Stimulated activated CD4-positive, alpha-beta T cell treated with anti-CD3 and anti-CD28 coated beads, Interleukin-1b, Interleukin-23, amount 100 ng/mL, for 48 hours (primary cell): ENCODE data around the gene NLRP12.
"Not testable (repeated sequence)": the region's sequence is repeated elsewhere in the genome, so short reads cannot be mapped to it uniquely, and the experiment has no call there.

Experiments used
- DNase-seq: peaks from one replicate; pipeline ENCODE4 v3.0.0-alpha.2; 2020

The NLRP12 gene

GRCh38 chr19:53824134-53824611, at the start of gene NLRP12:
TSS of gene NLRP12 (minus strand) at chr19:53824314. CDS start at chr19:53824174, 140 bp downstream.
- no peak for DNase-seq

- DNase-seq: no peak
Observed at GRCh38 chr19:53872762-53873161, 48.6 kb upstream of the NLRP12 start.

- no peak for DNase-seq
Observed at GRCh38 chr19:53871454-53871853, 47.3 kb upstream of the NLRP12 start.

GRCh38 chr19:53870485-53870844, 46.4 kb upstream of the NLRP12 start:
- no peak for DNase-seq

GRCh38 chr19:53869805-53870484, 45.8 kb upstream of the NLRP12 start:
- DNase-seq: not testable (repeated sequence)

GRCh38 chr19:53868892-53869804, 45.0 kb upstream of the NLRP12 start:
- peak; percentile 83 for DNase-seq

GRCh38 chr19:53868091-53868891, 44.2 kb upstream of the NLRP12 start:
- DNase-seq: peak; percentile 32

- DNase-seq: peak; percentile 98
Observed at GRCh38 chr19:53867225-53868090, 43.3 kb upstream of the NLRP12 start, which contains the start of gene MYADM. TSS of gene MYADM (plus strand) at chr19:53867883. CDS start at chr19:53873530, 5,647 bp downstream.

- no peak for DNase-seq
Observed at GRCh38 chr19:53866865-53867224, 42.7 kb upstream of the NLRP12 start.

GRCh38 chr19:53865918-53866864, 42.1 kb upstream of the NLRP12 start:
- DNase-seq: peak; percentile 53

GRCh38 chr19:53865523-53865917, 41.4 kb upstream of the NLRP12 start:
- no peak for DNase-seq

GRCh38 chr19:53864308-53864836, 40.3 kb upstream of the NLRP12 start:
- DNase-seq: no peak

- no peak for DNase-seq
Observed at GRCh38 chr19:53853707-53854106, 29.6 kb upstream of the NLRP12 start.

GRCh38 chr19:53849237-53849676, 25.1 kb upstream of the NLRP12 start:
- DNase-seq: no peak

GRCh38 chr19:53847555-53847954, 23.4 kb upstream of the NLRP12 start:
- no peak for DNase-seq

GRCh38 chr19:53844849-53845246, 20.7 kb upstream of the NLRP12 start:
- no peak for DNase-seq

- DNase-seq: not testable (repeated sequence)
Observed at GRCh38 chr19:53840914-53841313, 16.8 kb upstream of the NLRP12 start.

- DNase-seq: not testable (repeated sequence)
Observed at GRCh38 chr19:53840241-53840640, 16.1 kb upstream of the NLRP12 start.

GRCh38 chr19:53838446-53838845, 14.3 kb upstream of the NLRP12 start:
- not testable (repeated sequence) for DNase-seq

- not testable (repeated sequence) for DNase-seq
Observed at GRCh38 chr19:53832861-53833260, 8.7 kb upstream of the NLRP12 start.
